Cardiac fibroblast (primary cell): Measurements from ENCODE around the gene STK32A.

Experiments used
- DNase-seq, 2 donors: peaks; one replicate each; pipeline versions ENCODE4 v3.0.0 to v3.0.0-alpha.2; 2010; ENCODE audit warnings: low read depth in 2 of 2
- H3K4me3 ChIP-seq, 2 donors: replicated peaks in 1 of 2; 1 replicate in 1 of 2; 2 replicates in 1 of 2; pipeline ENCODE4 v1.5.1; 2011; ENCODE audit warnings: low read depth in 2 of 2, low read length in 2 of 2, mild to moderate bottlenecking in 2 of 2, moderate library complexity in 1 of 2
- TF ChIP-seq, protein P1 (sequence below): IDR thresholded peaks from one replicate; pipeline ENCODE4 v1.5.1; 2011; ENCODE audit warnings: low read depth, mild to moderate bottlenecking, low read length, inconsistent platforms

The STK32A gene

DNA sequence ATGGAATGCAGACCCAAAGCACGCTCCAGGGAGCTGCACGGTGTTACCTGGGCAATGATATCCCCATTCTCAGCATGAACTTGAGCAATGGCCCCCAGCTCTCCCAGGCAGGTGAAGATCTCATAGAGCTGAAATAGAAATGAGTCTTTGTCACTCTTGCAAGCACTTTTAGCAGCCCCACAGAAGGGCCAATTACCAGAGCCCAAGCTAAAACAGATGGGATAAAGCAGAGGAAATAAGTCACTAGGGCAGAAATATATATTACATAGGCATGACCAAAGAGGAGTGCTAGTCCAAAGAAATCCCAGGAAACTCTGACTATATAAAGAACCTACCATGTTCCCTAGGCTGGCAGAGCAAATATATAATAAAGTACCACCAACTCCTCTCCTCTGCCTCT is 177.7 kb downstream of the STK32A start:
- TF ChIP-seq, protein P1, sequence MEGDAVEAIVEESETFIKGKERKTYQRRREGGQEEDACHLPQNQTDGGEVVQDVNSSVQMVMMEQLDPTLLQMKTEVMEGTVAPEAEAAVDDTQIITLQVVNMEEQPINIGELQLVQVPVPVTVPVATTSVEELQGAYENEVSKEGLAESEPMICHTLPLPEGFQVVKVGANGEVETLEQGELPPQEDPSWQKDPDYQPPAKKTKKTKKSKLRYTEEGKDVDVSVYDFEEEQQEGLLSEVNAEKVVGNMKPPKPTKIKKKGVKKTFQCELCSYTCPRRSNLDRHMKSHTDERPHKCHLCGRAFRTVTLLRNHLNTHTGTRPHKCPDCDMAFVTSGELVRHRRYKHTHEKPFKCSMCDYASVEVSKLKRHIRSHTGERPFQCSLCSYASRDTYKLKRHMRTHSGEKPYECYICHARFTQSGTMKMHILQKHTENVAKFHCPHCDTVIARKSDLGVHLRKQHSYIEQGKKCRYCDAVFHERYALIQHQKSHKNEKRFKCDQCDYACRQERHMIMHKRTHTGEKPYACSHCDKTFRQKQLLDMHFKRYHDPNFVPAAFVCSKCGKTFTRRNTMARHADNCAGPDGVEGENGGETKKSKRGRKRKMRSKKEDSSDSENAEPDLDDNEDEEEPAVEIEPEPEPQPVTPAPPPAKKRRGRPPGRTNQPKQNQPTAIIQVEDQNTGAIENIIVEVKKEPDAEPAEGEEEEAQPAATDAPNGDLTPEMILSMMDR = no peak
- no peak overlapping the region for H3K4me3 ChIP-seq
- DNase-seq = no peak

DNA sequence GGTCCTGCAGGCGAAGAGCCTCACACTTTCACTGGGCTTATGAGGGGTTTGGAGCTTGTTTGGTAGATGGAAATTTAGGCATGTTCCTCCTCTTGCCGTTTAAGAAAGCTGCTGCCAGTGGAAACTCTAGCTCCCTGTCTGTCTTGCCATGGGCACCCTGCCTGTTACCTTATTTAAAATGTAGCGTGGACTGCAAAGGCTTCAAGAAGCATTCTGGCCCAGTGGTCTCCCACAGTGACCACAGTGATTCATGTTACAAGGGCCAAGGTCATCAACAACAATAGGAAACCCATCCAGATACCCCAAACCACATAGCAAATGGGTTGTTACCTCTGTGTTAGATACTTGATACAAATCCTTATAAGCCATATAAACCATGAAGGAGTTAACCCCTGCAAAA is 178.4 kb downstream of the STK32A start:
- no peak overlapping the region for H3K4me3 ChIP-seq
- DNase-seq = no peak
- TF ChIP-seq, protein P1 = no peak

DNA sequence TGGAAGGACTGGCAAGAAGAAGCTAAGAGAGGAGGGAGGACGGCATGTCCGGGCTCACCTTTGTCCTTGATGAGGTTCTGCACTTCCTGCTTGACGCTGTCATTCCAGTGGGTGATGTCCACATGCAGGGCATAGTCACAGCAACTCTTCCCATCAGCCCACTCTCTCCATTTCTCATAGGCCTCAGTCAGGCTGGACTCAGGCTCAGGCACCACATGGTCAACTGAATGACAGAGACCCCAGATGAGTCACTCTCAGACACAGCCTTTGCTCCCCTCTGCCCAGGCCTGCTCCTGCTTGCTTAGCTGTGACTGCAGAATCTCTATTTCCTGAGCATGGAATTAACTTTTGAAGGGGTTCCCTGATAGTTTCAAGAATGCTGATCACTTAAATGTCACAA is 180.8 kb downstream of the STK32A start:
- H3K4me3 ChIP-seq = no peak overlapping the region
- TF ChIP-seq, protein P1 = no peak
- DNase-seq = no peak

DNA sequence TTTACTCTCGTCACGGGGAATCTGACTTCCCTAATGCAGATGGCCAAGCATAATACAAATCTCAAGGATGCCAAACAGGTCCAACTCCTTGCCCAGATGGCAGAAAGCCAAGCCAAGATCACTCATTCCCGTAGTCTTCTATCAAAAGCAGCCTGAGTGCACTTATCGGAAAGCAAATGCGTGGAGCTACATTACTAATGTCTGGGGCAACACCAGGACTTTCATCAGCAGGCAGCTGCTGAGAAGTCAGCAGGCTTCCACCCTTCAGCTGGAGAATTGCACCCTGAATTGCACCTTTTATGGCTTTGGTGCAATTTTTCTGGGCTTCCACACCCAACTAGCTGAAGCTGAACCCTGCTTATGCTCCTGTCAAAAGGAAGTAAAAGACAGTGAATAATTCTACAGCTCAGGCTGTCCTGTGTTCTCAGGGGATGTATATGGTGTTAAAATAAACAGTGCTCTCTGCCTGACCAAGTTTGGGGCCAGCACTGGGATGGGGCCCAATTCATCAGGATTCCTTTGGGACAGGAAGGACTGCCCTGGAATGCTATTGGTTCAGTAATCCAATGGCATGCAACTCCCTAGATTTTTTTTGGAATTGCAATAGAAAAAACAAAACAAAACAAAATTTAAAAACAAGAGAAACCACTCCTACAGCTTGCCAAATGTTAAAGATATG is 182.4 kb downstream of the STK32A start:
- no peak overlapping the region for H3K4me3 ChIP-seq
- DNase-seq = peak; percentile 81 to 96
- TF ChIP-seq, protein P1 = no peak

DNA sequence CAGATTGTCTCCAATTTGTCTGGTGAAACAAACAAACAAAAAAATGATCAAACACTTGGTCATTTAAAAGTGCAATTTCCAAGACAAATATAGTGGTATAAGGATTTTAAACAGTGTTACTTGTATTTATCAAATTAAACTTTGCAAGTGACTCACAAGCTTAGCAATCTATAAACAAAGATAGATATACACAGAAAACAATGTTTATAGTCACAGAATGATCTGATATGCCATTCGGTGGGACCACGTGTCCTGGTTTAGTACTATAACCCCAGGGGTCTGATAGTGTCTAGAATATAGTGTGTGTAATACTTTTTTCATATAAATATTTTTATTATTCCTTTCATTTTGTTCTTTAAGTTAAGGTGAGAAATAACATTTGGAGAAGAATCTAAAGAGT is 183.8 kb downstream of the STK32A start:
- no peak overlapping the region for H3K4me3 ChIP-seq
- no peak for DNase-seq
- TF ChIP-seq, protein P1 = no peak

DNA sequence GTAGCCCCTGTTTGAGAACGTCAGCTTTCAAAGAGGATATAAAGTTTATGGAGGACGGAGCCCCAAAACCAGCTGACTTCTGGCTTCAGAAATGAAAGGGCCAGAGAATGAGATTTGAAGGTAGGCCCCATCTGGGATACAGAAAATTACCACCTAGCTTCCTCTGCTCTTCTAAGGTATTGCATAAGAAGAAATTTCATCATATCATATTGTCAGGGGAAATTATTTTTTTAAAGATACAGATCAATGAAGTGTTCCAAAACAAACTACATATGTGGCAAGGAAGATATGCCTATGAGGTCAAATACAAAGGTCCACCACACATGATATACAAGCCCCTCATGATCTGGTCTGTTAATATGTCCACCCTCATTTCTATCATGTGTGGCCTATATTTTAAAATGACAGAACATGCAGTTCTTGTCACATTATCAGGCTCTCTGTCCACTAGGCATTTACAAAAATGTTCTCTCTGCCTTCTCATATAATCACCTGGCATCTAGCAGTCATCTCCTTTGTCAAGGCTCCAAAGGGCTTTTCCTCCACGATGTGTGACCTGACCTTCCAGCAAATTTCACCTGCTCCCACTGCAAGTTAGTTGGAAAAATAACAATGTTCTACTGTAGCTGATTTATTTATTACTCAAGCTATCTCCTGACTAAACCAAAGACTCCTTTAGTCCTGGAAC is 192.0 kb downstream of the STK32A start:
- no peak for DNase-seq
- TF ChIP-seq, protein P1 = no peak
- no peak overlapping the region for H3K4me3 ChIP-seq
